GM12873 (cell line): ENCODE measurements around the gene TAGLN2.

ENCODE experiments used
- TF ChIP-seq, protein P1 (sequence below): IDR thresholded peaks from 2 replicates; pipeline ENCODE4 v1.5.1; 2012; ENCODE audit warnings: low read depth, mild to moderate bottlenecking, moderate library complexity, low read length, control low read depth; ENCODE audit not compliant: insufficient read depth; ENCODE audit errors: missing control alignments

Gene TAGLN2

GRCh38 chr1:159869607-159870006 lies 55.7 kb downstream of the TAGLN2 start:
- TF ChIP-seq, protein P1, sequence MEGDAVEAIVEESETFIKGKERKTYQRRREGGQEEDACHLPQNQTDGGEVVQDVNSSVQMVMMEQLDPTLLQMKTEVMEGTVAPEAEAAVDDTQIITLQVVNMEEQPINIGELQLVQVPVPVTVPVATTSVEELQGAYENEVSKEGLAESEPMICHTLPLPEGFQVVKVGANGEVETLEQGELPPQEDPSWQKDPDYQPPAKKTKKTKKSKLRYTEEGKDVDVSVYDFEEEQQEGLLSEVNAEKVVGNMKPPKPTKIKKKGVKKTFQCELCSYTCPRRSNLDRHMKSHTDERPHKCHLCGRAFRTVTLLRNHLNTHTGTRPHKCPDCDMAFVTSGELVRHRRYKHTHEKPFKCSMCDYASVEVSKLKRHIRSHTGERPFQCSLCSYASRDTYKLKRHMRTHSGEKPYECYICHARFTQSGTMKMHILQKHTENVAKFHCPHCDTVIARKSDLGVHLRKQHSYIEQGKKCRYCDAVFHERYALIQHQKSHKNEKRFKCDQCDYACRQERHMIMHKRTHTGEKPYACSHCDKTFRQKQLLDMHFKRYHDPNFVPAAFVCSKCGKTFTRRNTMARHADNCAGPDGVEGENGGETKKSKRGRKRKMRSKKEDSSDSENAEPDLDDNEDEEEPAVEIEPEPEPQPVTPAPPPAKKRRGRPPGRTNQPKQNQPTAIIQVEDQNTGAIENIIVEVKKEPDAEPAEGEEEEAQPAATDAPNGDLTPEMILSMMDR: no peak

GRCh38 chr1:159869173-159869572 lies 56.1 kb downstream of the TAGLN2 start:
- TF ChIP-seq, protein P1: no peak

DNA sequence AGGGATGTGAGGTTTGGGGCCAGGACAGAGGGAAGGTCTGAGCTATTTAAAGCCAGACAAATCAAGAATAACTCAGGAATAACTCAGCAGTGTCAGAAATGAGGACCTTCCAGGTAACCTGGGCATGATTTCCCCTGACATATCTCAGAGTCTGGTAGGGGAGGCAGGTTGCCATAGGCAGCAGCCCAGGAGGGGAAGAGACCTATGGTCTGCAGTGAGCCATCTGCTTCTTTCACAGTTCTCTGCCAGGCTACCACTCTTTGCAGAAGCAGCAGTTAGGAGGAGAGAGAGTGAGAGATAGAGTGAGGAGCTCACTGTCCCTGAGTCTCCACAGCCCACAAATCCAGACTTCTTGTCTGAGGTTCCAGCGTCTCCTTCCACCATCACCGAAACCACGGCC lies 56.5 kb downstream of the TAGLN2 start:
- TF ChIP-seq, protein P1: no peak
